GM10266 (cell line): Measurements from ENCODE around the gene LAMA5.

Experiments used
- DNase-seq: peaks from one replicate; pipeline ENCODE4 v3.0.0; 2012; ENCODE audit errors: extremely low spot score
- CTCF ChIP-seq: IDR thresholded peaks from 2 replicates; pipeline ENCODE4 v1.5.1; 2012; ENCODE audit warnings: mild to moderate bottlenecking, low read depth; ENCODE audit not compliant: control insufficient read depth, insufficient read depth; ENCODE audit errors: missing control alignments

LAMA5 gene

GRCh38 chr20:62329389-62330377 is 37.4 kb downstream of the LAMA5 start:
- DNase-seq: no peak

GRCh38 chr20:62328684-62329388 is 38.3 kb downstream of the LAMA5 start:
- TF ChIP-seq CTCF: no peak
- no peak for DNase-seq

More at GRCh38 chr20:62329389-62330377, 37.4 kb downstream of the LAMA5 start:
- TF ChIP-seq CTCF: no peak

DNA sequence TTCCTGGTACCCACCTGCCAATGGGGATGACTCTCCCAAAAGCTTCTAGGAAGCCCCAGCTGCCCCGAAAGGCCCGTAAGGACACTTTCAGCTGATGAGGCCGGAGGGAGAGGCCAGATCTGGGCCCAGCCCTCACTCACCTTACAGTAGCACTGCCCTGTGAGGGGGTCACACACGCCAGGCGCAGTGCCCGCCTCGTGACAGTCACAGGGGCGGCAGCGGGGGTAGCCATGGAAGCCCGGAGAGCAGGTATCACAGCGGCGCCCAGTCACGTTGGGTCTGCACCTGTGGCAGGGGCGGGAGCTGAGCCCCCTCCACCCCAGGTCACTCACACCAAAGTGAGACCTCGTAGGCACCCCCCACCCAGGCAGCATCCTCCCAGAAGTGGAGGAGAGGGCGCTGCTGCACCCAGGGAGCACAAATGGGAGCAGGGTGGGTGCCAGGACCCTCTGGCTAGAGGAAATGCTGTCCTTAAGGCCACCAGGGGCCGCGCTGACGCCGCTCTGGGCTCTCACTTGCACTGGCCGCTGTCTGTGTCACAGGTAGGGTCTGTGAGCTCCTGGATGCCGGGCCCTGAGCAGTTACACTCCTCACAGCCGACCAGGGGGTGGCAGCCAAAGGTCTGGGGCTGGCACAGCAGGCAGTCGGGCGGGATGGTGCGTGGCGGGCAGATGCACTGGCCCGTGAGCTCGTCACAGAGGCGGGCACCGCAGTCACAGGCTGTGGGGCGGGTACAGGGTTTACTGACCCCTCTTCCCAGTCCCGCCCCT is 39.2 kb downstream of the LAMA5 start:
- no peak for TF ChIP-seq CTCF
- no peak for DNase-seq

- no peak for DNase-seq
- TF ChIP-seq CTCF: no peak
Measured at GRCh38 chr20:62326959-62327725, 40.0 kb downstream of the LAMA5 start.

- no peak for TF ChIP-seq CTCF
- no peak for DNase-seq
Measured at GRCh38 chr20:62326559-62326958, 40.6 kb downstream of the LAMA5 start.

GRCh38 chr20:62325172-62325905 is 41.8 kb downstream of the LAMA5 start:
- no peak for DNase-seq
- no peak for TF ChIP-seq CTCF
